ENCODE data around the gene RAD51B.
"Not testable (repeated sequence)": the region's sequence is repeated elsewhere in the genome, so short reads cannot be mapped to it uniquely, and the experiment has no call there.

RAD51B gene

GRCh38 chr14:68297876-68298468 is 478.4 kb downstream of the RAD51B start:
- DNase-seq (ENCODE audit: insufficient read length, low spot score) (no peak), FAIRE-seq (no peak)
- peak; percentile 3 for TF ChIP-seq CTCF (IDR thresholded peaks at IDR 0.05; ENCODE audit: insufficient read depth, missing control alignments)

GRCh38 chr14:68300608-68301007 is 481.0 kb downstream of the RAD51B start:
- no peak for TF ChIP-seq CTCF (IDR thresholded peaks at IDR 0.05; ENCODE audit: insufficient read depth, missing control alignments)

DNA sequence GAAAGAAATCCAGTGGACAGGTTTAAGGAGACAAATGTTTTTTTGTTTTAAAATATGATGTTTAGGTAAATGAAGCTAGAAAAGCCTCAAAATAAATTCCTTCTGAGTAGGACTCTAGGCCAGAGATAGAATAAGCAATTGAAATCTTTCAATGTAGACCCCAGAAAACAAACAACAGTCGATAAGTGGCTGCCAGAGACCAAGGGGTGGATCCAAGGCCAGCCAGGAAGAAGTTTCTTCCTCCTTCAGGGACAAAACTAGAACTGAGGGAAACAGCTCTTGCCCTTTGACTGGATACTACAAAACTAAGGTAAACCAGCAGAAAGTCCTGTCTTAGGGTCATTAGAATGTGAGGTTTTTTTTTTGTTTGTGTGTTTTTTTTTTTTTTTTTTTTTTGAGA is 481.6 kb downstream of the RAD51B start:
- TF ChIP-seq CTCF (IDR thresholded peaks at IDR 0.05; ENCODE audit: insufficient read depth, missing control alignments) = no peak
- FAIRE-seq = no peak
- DNase-seq (ENCODE audit: insufficient read length, low spot score) = no peak

More at GRCh38 chr14:68300608-68301007, 481.0 kb downstream of the RAD51B start:
- FAIRE-seq (no peak), DNase-seq (ENCODE audit: insufficient read length, low spot score) (no peak)

- FAIRE-seq = not testable (repeated sequence)
Measured at GRCh38 chr14:68302938-68303337, 483.4 kb downstream of the RAD51B start.

GRCh38 chr14:68305738-68306137 is 486.2 kb downstream of the RAD51B start:
- TF ChIP-seq CTCF (IDR thresholded peaks at IDR 0.05; ENCODE audit: insufficient read depth, missing control alignments) = no peak
- DNase-seq (ENCODE audit: insufficient read length, low spot score) = no peak
- FAIRE-seq = no peak

More at GRCh38 chr14:68302938-68303337, 483.4 kb downstream of the RAD51B start:
- DNase-seq (ENCODE audit: insufficient read length, low spot score) = not testable (repeated sequence)

- FAIRE-seq (no peak), DNase-seq (ENCODE audit: insufficient read length, low spot score) (no peak)
- TF ChIP-seq CTCF (IDR thresholded peaks at IDR 0.05; ENCODE audit: insufficient read depth, missing control alignments) = no peak
Measured at GRCh38 chr14:68306265-68306933, 486.8 kb downstream of the RAD51B start.

DNA sequence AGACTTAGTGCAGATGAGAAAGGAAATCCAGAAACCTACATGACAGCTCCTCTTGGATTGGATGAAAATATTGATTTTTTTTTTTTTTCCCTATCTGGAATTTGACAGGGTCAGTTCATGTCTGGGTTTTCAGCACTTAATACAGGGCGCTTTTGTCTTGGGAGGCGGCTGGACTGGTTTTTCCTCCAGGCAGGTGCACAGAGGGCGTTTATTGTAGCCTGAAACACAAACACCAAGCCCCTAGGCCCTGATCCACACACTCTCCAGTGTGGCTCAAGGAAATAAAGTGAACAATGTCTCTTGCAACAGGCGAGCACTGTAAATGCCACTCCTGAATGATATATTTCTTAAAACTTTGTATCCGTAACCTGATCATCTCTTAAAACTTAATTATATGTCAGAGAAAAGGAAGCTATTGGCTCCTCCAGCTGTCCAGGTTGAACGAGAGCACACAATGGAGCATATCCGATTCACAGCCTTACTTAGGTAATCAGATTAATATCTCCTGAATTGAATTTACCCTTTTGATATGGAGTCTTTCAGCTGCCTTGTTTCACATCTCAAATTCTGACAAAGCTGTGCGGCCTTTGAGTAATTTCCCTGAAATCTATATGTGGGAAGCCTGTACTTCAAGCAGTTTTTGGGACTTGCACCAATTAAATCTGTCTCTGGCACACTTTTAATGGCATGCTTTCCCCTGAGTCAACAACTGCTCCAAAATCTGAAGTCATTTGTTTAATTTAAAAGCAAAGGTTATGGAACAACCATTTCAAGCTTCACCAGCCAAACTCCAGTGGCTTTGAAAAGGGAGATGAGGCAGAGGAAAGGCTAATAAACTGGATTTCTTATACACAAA is 487.6 kb downstream of the RAD51B start:
- FAIRE-seq (no peak), DNase-seq (ENCODE audit: insufficient read length, low spot score) (no peak)
- TF ChIP-seq CTCF (IDR thresholded peaks at IDR 0.05; ENCODE audit: insufficient read depth, missing control alignments) = no peak
